ENCODE results near the gene ALX3. TPM values are rescaled to one million over a fixed set of nuclear protein-coding genes. Genes with fewer than 3 reads are reported as not detected.

Gene ALX3
- total and polyA plus RNA-seq, 10 of the 15 experiments (the other 5 are each of a cell fraction or from before 2014, with no cell fraction given) = not detected

DNA sequence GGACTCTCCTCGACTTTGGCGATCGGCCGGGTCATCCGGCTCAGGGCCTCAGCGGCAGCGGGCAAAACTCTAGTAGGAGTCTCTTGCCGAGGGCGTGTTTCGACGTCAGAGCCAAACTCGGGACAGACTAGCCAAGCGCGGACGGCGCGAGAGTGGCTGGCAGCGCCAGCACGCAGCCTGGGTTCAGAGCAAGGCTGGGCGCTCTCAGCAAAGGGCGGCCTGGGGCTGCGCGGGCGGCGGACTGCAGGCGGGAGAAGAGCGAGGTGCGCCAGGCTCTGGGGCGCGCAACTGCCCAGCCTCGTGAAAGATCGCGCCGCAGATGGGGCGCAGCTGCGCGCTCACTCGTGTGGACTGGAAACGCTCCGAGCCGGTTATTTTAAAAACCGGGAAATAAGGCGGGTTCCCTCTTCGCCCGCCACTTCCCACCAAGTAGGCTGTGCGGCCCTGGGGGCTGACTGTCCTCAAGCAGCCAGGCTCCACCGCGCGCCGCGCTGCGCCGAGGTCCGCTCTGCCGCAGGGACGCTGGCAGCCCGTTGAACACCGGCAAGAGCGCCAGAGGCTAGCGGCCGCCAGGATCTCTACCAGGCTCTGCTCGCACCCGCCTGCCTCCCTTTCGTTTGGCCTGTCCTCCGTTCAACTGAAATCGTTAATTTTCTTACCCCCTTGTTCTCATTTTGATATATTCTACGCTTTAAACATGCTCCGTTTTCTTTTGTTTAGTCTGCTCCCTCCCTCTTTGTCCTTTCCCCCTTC lies 2.4 kb downstream of the ALX3 start:
- FAIRE-seq (no peak), DNase-seq (ENCODE audit: low read depth, low spot score) (no peak), ATAC-seq (peak; percentile 21; the same call in 1 of the 3 replicates)
- TF ChIP-seq HDAC6 (IDR thresholded peaks at IDR 0.05; ENCODE audit: unreplicated experiment) = peak; percentile 65
- TF ChIP-seq MEF2B (IDR thresholded peaks at IDR 0.05; ENCODE audit: partially characterized antibody, poor library complexity, severe bottlenecking) = no peak
- TF ChIP-seq SUZ12 (IDR thresholded peaks at IDR 0.05; ENCODE audit: unreplicated experiment) = peak; percentile 87
- ChIA-PET RAD21 (ENCODE audit: unreplicated experiment) (no interaction called here), POLR2A (no interaction called here), SMC1A (ENCODE audit: uncharacterized antibody, unreplicated experiment) (no interaction called here), CTCF (no interaction called here)
- in situ Hi-C loops (cut with MboI) (no loop called here), intact Hi-C loops (cut with micrococcal nuclease; ENCODE audit: unreplicated experiment) (no loop called here)
- no peak overlapping the region for H3K27ac ChIP-seq (ENCODE audit: control insufficient read depth, insufficient read depth)
- no peaks in the 10 kb centered on the region for H3K4me1 ChIP-seq (ENCODE audit: control insufficient read depth, insufficient read depth, low read length)
- H3K9me3 ChIP-seq (replicated peaks; ENCODE audit: control insufficient read depth, insufficient read depth, low read length) = no peaks in the 10 kb centered on the region
- no TSS peak for BruUV-seq (replicated peaks)
- no peaks in the 10 kb centered on the region for H3K79me2 ChIP-seq (ENCODE audit: control insufficient read depth, insufficient read depth, low read length)
- no peak overlapping the region for H2AFZ ChIP-seq (ENCODE audit: control insufficient read depth, low read depth, low read length)
- H3K36me3 ChIP-seq (ENCODE audit: control insufficient read depth in 2 of 2, insufficient read depth in 2 of 2, low read length in 1 of 2) = no peaks in the 10 kb centered on the region
- peaks cover 28 to 36% of the 10 kb centered on the region in 2 experiments for H3K27me3 ChIP-seq (replicated peaks in 1 of 2; ENCODE audit: control insufficient read depth in 2 of 2, insufficient read depth in 2 of 2, low read length in 1 of 2)
- 45% methylated on average over 66 of the region's 68 CpGs for WGBS (ENCODE audit: insufficient coverage, insufficient replicate concordance, low lambda C conversion rate, missing lambda C conversion rate)
- H4K20me1 ChIP-seq (ENCODE audit: control insufficient read depth, insufficient read depth) = peaks cover 7% of the 10 kb centered on the region
- H3K9ac ChIP-seq (ENCODE audit: control insufficient read depth, insufficient read depth, low read length) = no peak overlapping the region
- peak overlapping the region; percentile 59; the same call in 1 of the 2 replicates for H3K4me2 ChIP-seq (ENCODE audit: control insufficient read depth, insufficient read depth)
- no peak overlapping the region for H3K4me3 ChIP-seq

DNA sequence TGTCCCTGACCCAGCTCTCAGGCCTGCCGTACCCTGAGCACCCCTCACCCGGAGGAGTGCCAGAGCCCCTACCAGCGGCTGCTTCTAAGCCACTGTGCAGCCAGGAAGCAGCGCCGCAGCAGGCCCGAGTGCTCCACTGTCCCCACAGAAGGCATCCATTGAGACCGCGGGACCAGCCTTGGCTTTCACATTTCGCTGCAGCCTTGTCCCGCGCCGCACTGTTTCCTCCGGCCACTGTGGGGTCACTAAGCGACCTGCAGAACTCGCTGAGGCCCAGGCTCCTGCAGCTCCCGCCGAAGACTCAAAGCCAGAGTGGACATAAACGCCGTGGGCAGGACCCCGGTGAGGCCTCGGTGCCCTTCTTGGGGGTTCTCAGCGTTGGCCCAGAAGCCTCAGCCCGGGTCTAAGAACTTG lies 3.0 kb downstream of the ALX3 start:
- ChIA-PET CTCF (no interaction called here), POLR2A (no interaction called here), SMC1A (ENCODE audit: uncharacterized antibody, unreplicated experiment) (no interaction called here), RAD21 (ENCODE audit: unreplicated experiment) (no interaction called here)
- Histone ChIP-seq H3K9me3 (replicated peaks; ENCODE audit: control insufficient read depth, insufficient read depth, low read length) (no peaks in the 10 kb centered on the region), H3K27me3 (replicated peaks in 1 of 2; ENCODE audit: control insufficient read depth in 2 of 2, insufficient read depth in 2 of 2, low read length in 1 of 2) (peaks cover 28 to 36% of the 10 kb centered on the region in 2 experiments), H3K27ac (ENCODE audit: control insufficient read depth, insufficient read depth) (no peak overlapping the region), H3K9ac (ENCODE audit: control insufficient read depth, insufficient read depth, low read length) (no peak overlapping the region), H3K4me2 (ENCODE audit: control insufficient read depth, insufficient read depth) (no peak overlapping the region), H3K79me2 (ENCODE audit: control insufficient read depth, insufficient read depth, low read length) (no peaks in the 10 kb centered on the region), H3K4me3 (no peak overlapping the region), H4K20me1 (ENCODE audit: control insufficient read depth, insufficient read depth) (peaks cover 7% of the 10 kb centered on the region), H3K36me3 (ENCODE audit: control insufficient read depth in 2 of 2, insufficient read depth in 2 of 2, low read length in 1 of 2) (no peaks in the 10 kb centered on the region), H2AFZ (ENCODE audit: control insufficient read depth, low read depth, low read length) (no peak overlapping the region), H3K4me1 (ENCODE audit: control insufficient read depth, insufficient read depth, low read length) (no peaks in the 10 kb centered on the region)
- FAIRE-seq (no peak), DNase-seq (ENCODE audit: low read depth, low spot score) (no peak), ATAC-seq (no peak)
- BruUV-seq (replicated peaks) = no TSS peak
- in situ Hi-C loops (cut with MboI) = no loop called here
- intact Hi-C loops (cut with micrococcal nuclease; ENCODE audit: unreplicated experiment) = no loop called here
- 63% methylated on average over 23 of the region's 23 CpGs for WGBS (ENCODE audit: insufficient coverage, insufficient replicate concordance, low lambda C conversion rate, missing lambda C conversion rate)
- no peak for TF ChIP-seq RBBP5 (conservative IDR thresholded peaks at IDR 0.05)
- no peak for TF ChIP-seq MEF2B (IDR thresholded peaks at IDR 0.05; ENCODE audit: partially characterized antibody, poor library complexity, severe bottlenecking)
- no peak for TF ChIP-seq CBX3 (IDR thresholded peaks at IDR 0.05; ENCODE audit: borderline replicate concordance, low read depth)
- no peak for TF ChIP-seq YBX1 (IDR thresholded peaks at IDR 0.05)
- no peak for TF ChIP-seq IKZF2 (IDR thresholded peaks at IDR 0.05)
- TF ChIP-seq ATF7 (IDR thresholded peaks at IDR 0.05; ENCODE audit: low read depth) = no peak
- no peak for TF ChIP-seq JUNB (IDR thresholded peaks at IDR 0.05)
- TF ChIP-seq KDM1A (IDR thresholded peaks at IDR 0.05; ENCODE audit: borderline replicate concordance) = no peak
- no peak for TF ChIP-seq EED (IDR thresholded peaks at IDR 0.05; ENCODE audit: low read depth)
- no peak for TF ChIP-seq RB1 (IDR thresholded peaks at IDR 0.05; ENCODE audit: borderline replicate concordance)
- TF ChIP-seq RCOR1 (conservative IDR thresholded peaks at IDR 0.05; ENCODE audit: low read depth, low read length) = no peak
- TF ChIP-seq, protein P1, sequence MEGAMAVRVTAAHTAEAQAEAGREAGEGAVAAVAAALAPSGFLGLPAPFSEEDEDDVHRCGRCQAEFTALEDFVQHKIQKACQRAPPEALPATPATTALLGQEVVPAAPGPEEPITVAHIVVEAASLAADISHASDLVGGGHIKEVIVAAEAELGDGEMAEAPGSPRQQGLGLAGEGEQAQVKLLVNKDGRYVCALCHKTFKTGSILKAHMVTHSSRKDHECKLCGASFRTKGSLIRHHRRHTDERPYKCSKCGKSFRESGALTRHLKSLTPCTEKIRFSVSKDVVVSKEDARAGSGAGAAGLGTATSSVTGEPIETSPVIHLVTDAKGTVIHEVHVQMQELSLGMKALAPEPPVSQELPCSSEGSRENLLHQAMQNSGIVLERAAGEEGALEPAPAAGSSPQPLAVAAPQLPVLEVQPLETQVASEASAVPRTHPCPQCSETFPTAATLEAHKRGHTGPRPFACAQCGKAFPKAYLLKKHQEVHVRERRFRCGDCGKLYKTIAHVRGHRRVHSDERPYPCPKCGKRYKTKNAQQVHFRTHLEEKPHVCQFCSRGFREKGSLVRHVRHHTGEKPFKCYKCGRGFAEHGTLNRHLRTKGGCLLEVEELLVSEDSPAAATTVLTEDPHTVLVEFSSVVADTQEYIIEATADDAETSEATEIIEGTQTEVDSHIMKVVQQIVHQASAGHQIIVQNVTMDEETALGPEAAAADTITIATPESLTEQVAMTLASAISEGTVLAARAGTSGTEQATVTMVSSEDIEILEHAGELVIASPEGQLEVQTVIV (IDR thresholded peaks at IDR 0.05; ENCODE audit: borderline replicate concordance, partially characterized antibody) = no peak
- TF ChIP-seq, protein P2, sequence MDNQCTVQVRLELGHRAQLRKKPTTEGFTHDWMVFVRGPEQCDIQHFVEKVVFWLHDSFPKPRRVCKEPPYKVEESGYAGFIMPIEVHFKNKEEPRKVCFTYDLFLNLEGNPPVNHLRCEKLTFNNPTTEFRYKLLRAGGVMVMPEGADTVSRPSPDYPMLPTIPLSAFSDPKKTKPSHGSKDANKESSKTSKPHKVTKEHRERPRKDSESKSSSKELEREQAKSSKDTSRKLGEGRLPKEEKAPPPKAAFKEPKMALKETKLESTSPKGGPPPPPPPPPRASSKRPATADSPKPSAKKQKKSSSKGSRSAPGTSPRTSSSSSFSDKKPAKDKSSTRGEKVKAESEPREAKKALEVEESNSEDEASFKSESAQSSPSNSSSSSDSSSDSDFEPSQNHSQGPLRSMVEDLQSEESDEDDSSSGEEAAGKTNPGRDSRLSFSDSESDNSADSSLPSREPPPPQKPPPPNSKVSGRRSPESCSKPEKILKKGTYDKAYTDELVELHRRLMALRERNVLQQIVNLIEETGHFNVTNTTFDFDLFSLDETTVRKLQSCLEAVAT (IDR thresholded peaks at IDR 0.05) = no peak

Data from GM12878 (cell line).